Fibroblast of lung (primary cell): ENCODE data around the gene PITX2.

Source experiments
- EZH2 ChIP-seq: IDR thresholded peaks from 2 replicates; pipeline ENCODE4 v1.5.1; 2012; ENCODE audit warnings: low read length, control low read depth, mild to moderate bottlenecking; ENCODE audit errors: missing control alignments
- TF ChIP-seq, protein P1 (sequence below), 2 donors: IDR thresholded peaks in 1 of 2; conservative IDR thresholded peaks in 1 of 2; 1 replicate in 1 of 2; 2 replicates in 1 of 2; pipeline ENCODE4 v1.5.1; 2011 to 2012; ENCODE audit warnings: low read length in 2 of 2, control low read depth in 1 of 2, inconsistent platforms in 1 of 2, low read depth in 1 of 2, mild to moderate bottlenecking in 1 of 2

DNA sequence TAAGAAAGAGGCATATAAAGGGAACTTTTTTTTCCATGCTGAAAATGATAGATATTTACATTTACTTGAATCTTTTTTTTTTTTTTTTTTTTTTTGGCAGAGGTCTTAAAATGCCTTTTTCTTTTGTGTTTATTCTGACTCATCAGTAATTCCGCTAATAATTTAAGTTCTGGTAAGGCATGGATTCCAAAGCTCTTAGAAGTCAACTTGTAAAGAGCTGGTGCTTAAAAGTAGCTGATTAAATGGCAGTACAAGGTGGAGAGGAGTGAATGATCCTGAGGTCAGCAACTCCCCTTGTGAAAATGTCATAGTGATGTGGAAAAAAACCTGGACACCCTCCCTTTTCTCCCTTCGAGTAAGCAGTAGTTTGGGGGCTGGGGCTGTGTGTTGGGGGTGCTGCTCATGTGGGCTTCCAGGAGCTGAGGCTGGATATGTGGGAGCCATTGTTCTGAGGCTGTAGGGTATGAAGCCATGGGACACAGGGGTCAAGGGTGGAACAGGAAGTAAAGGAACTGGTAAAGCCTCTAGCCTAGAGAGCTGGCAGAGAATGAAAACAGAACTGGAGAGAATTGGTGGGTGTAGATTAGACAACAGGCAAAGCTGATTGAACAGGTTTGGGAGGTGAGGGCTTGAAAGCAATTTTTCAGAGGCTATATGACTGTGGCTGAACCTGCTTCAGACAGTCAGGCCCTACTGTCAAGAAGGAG lies 41.0 kb upstream of the PITX2 start:
- no peak for TF ChIP-seq EZH2
- TF ChIP-seq, protein P1, sequence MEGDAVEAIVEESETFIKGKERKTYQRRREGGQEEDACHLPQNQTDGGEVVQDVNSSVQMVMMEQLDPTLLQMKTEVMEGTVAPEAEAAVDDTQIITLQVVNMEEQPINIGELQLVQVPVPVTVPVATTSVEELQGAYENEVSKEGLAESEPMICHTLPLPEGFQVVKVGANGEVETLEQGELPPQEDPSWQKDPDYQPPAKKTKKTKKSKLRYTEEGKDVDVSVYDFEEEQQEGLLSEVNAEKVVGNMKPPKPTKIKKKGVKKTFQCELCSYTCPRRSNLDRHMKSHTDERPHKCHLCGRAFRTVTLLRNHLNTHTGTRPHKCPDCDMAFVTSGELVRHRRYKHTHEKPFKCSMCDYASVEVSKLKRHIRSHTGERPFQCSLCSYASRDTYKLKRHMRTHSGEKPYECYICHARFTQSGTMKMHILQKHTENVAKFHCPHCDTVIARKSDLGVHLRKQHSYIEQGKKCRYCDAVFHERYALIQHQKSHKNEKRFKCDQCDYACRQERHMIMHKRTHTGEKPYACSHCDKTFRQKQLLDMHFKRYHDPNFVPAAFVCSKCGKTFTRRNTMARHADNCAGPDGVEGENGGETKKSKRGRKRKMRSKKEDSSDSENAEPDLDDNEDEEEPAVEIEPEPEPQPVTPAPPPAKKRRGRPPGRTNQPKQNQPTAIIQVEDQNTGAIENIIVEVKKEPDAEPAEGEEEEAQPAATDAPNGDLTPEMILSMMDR (conservative IDR thresholded peaks at IDR 0.05 in 1 of 2, IDR thresholded peaks at IDR 0.05 in 1 of 2; ENCODE audit: low read depth in 1 of 2, low read length in 2 of 2): no peak
